Activated T-helper 17 cell treated with anti-CD3 and anti-CD28 coated beads, Interleukin-2, amount 50 U/mL, for 72 hours (primary cell): ENCODE results near the gene LRRC1. TPM values are rescaled to one million over a fixed set of nuclear protein-coding genes. Genes with fewer than 3 reads are reported as not detected.
A peak's percentile ranks its signal among the peaks of the same experiment; 100 is the strongest.

Experiments used
- ATAC-seq: fragments of 150-1000 bp; cut with Tn5 transposase; replicated peaks from 2 replicates; pipeline ENCODE4 v1.10.0; 2021; ENCODE audit warnings: mild to moderate bottlenecking, moderate library complexity
- H3K27ac Mint-ChIP-seq: one replicate; pipeline ENCODE4 v1.8.0; 2022; ENCODE audit warnings: mixed read lengths
- H3K27me3 Mint-ChIP-seq: one replicate; pipeline ENCODE4 v1.8.0; 2022; ENCODE audit warnings: mixed read lengths
- H3K36me3 Mint-ChIP-seq: one replicate; pipeline ENCODE4 v1.8.0; 2022; ENCODE audit warnings: low read depth, mild to moderate bottlenecking, mixed read lengths
- H3K4me1 Mint-ChIP-seq: one replicate; pipeline ENCODE4 v1.8.0; 2022; ENCODE audit warnings: mixed read lengths
- H3K4me3 Mint-ChIP-seq: one replicate; pipeline ENCODE4 v1.8.0; 2022; ENCODE audit warnings: mild to moderate bottlenecking, mixed read lengths
- H3K9me3 Mint-ChIP-seq: one replicate; pipeline ENCODE4 v1.8.0; 2022; ENCODE audit warnings: mixed read lengths
- total RNA-seq, 2 donors: library from RNA; stranded (reverse); gene quantifications; one replicate each; pipeline ENCODE4 v1.2.3, GENCODE V29; 2022

The LRRC1 gene
- total RNA-seq, 2 donors from 2014 or later = 1.7 to 2.2 TPM

GRCh38 chr6:53858196-53858595, 63.4 kb downstream of the LRRC1 start:
- no peaks in the 10 kb centered on the region for H3K27me3 Mint-ChIP-seq
- no peak overlapping the region for H3K4me3 Mint-ChIP-seq
- H3K4me1 Mint-ChIP-seq = peaks cover 12% of the 10 kb centered on the region
- H3K9me3 Mint-ChIP-seq = no peaks in the 10 kb centered on the region
- no peak overlapping the region for H3K27ac Mint-ChIP-seq
- no peak for ATAC-seq
- no peaks in the 10 kb centered on the region for H3K36me3 Mint-ChIP-seq

- Mint-ChIP-seq H3K27ac (no peak overlapping the region), H3K4me1 (peaks cover 11% of the 10 kb centered on the region), H3K9me3 (no peaks in the 10 kb centered on the region), H3K4me3 (no peak overlapping the region), H3K36me3 (no peaks in the 10 kb centered on the region), H3K27me3 (no peaks in the 10 kb centered on the region)
- ATAC-seq = no peak
Observed at GRCh38 chr6:53858913-53859312, 64.1 kb downstream of the LRRC1 start.

GRCh38 chr6:53860511-53860910, 65.7 kb downstream of the LRRC1 start:
- H3K9me3 Mint-ChIP-seq = no peaks in the 10 kb centered on the region
- H3K36me3 Mint-ChIP-seq = no peaks in the 10 kb centered on the region
- H3K27ac Mint-ChIP-seq = no peak overlapping the region
- H3K4me3 Mint-ChIP-seq = no peak overlapping the region
- no peak for ATAC-seq
- no peaks in the 10 kb centered on the region for H3K27me3 Mint-ChIP-seq
- H3K4me1 Mint-ChIP-seq = no peaks in the 10 kb centered on the region

GRCh38 chr6:53861518-53861917, 66.7 kb downstream of the LRRC1 start:
- Mint-ChIP-seq H3K36me3 (no peaks in the 10 kb centered on the region), H3K4me1 (no peaks in the 10 kb centered on the region), H3K9me3 (no peaks in the 10 kb centered on the region), H3K27ac (no peak overlapping the region), H3K27me3 (no peaks in the 10 kb centered on the region), H3K4me3 (no peak overlapping the region)
- ATAC-seq = peak; percentile 69

- Mint-ChIP-seq H3K27me3 (no peaks in the 10 kb centered on the region), H3K36me3 (no peaks in the 10 kb centered on the region), H3K4me1 (no peaks in the 10 kb centered on the region), H3K27ac (no peak overlapping the region), H3K4me3 (no peak overlapping the region), H3K9me3 (no peaks in the 10 kb centered on the region)
- no peak for ATAC-seq
Observed at GRCh38 chr6:53862662-53863462, 68.1 kb downstream of the LRRC1 start.

GRCh38 chr6:53864781-53865180, 70.0 kb downstream of the LRRC1 start:
- Mint-ChIP-seq H3K9me3 (no peaks in the 10 kb centered on the region), H3K4me3 (no peak overlapping the region), H3K27ac (no peak overlapping the region), H3K4me1 (no peaks in the 10 kb centered on the region), H3K27me3 (no peaks in the 10 kb centered on the region), H3K36me3 (no peaks in the 10 kb centered on the region)
- ATAC-seq = no peak

- Mint-ChIP-seq H3K36me3 (no peaks in the 10 kb centered on the region), H3K9me3 (no peaks in the 10 kb centered on the region), H3K4me1 (peaks cover 4% of the 10 kb centered on the region), H3K27me3 (no peaks in the 10 kb centered on the region), H3K27ac (no peak overlapping the region), H3K4me3 (no peak overlapping the region)
- ATAC-seq = no peak
Observed at GRCh38 chr6:53866226-53866625, 71.4 kb downstream of the LRRC1 start.

- H3K4me1 Mint-ChIP-seq = peaks cover 6% of the 10 kb centered on the region
- no peak overlapping the region for H3K27ac Mint-ChIP-seq
- no peak overlapping the region for H3K4me3 Mint-ChIP-seq
- no peaks in the 10 kb centered on the region for H3K27me3 Mint-ChIP-seq
- ATAC-seq = no peak
- H3K9me3 Mint-ChIP-seq = no peaks in the 10 kb centered on the region
- H3K36me3 Mint-ChIP-seq = no peaks in the 10 kb centered on the region
Observed at GRCh38 chr6:53868626-53869025, 73.8 kb downstream of the LRRC1 start.

GRCh38 chr6:53869964-53870363, 75.2 kb downstream of the LRRC1 start:
- Mint-ChIP-seq H3K27me3 (no peaks in the 10 kb centered on the region), H3K4me1 (peaks cover 6% of the 10 kb centered on the region), H3K27ac (no peak overlapping the region), H3K9me3 (no peaks in the 10 kb centered on the region), H3K4me3 (no peak overlapping the region), H3K36me3 (no peaks in the 10 kb centered on the region)
- no peak for ATAC-seq

- no peak overlapping the region for H3K27ac Mint-ChIP-seq
- no peaks in the 10 kb centered on the region for H3K9me3 Mint-ChIP-seq
- no peaks in the 10 kb centered on the region for H3K36me3 Mint-ChIP-seq
- ATAC-seq = no peak
- peaks cover 6% of the 10 kb centered on the region for H3K4me1 Mint-ChIP-seq
- H3K27me3 Mint-ChIP-seq = no peaks in the 10 kb centered on the region
- no peak overlapping the region for H3K4me3 Mint-ChIP-seq
Observed at GRCh38 chr6:53873922-53874321, 79.1 kb downstream of the LRRC1 start.

- no peaks in the 10 kb centered on the region for H3K27me3 Mint-ChIP-seq
- ATAC-seq = no peak
Observed at GRCh38 chr6:53874964-53875363, 80.2 kb downstream of the LRRC1 start.

GRCh38 chr6:53877151-53877550, 82.3 kb downstream of the LRRC1 start:
- no peak overlapping the region for H3K27ac Mint-ChIP-seq
- H3K9me3 Mint-ChIP-seq = no peaks in the 10 kb centered on the region
- no peaks in the 10 kb centered on the region for H3K36me3 Mint-ChIP-seq
- no peaks in the 10 kb centered on the region for H3K27me3 Mint-ChIP-seq
- no peak for ATAC-seq
- no peak overlapping the region for H3K4me3 Mint-ChIP-seq
- no peaks in the 10 kb centered on the region for H3K4me1 Mint-ChIP-seq

More at GRCh38 chr6:53874964-53875363, 80.2 kb downstream of the LRRC1 start:
- Mint-ChIP-seq H3K36me3 (no peaks in the 10 kb centered on the region), H3K4me3 (no peak overlapping the region), H3K27ac (no peak overlapping the region), H3K4me1 (peaks cover 6% of the 10 kb centered on the region), H3K9me3 (no peaks in the 10 kb centered on the region)

GRCh38 chr6:53878808-53879207, 84.0 kb downstream of the LRRC1 start:
- no peaks in the 10 kb centered on the region for H3K36me3 Mint-ChIP-seq
- no peak for ATAC-seq
- no peak overlapping the region for H3K4me3 Mint-ChIP-seq
- no peaks in the 10 kb centered on the region for H3K9me3 Mint-ChIP-seq
- H3K27me3 Mint-ChIP-seq = no peaks in the 10 kb centered on the region
- H3K4me1 Mint-ChIP-seq = no peaks in the 10 kb centered on the region
- no peak overlapping the region for H3K27ac Mint-ChIP-seq

- no peaks in the 10 kb centered on the region for H3K4me1 Mint-ChIP-seq
- H3K27me3 Mint-ChIP-seq = no peaks in the 10 kb centered on the region
- ATAC-seq = no peak
- no peak overlapping the region for H3K27ac Mint-ChIP-seq
- H3K9me3 Mint-ChIP-seq = no peaks in the 10 kb centered on the region
- no peaks in the 10 kb centered on the region for H3K36me3 Mint-ChIP-seq
- no peak overlapping the region for H3K4me3 Mint-ChIP-seq
Observed at GRCh38 chr6:53879608-53880007, 84.8 kb downstream of the LRRC1 start.

- no peaks in the 10 kb centered on the region for H3K27me3 Mint-ChIP-seq
- H3K27ac Mint-ChIP-seq = no peak overlapping the region
- H3K9me3 Mint-ChIP-seq = no peaks in the 10 kb centered on the region
- H3K4me1 Mint-ChIP-seq = no peaks in the 10 kb centered on the region
- no peak overlapping the region for H3K4me3 Mint-ChIP-seq
- H3K36me3 Mint-ChIP-seq = no peaks in the 10 kb centered on the region
- ATAC-seq = no peak
Observed at GRCh38 chr6:53887316-53887715, 92.5 kb downstream of the LRRC1 start.
